Activated naive CD4-positive, alpha-beta T cell treated with anti-CD3 and anti-CD28 coated beads, Interleukin-2, amount 10 ng/mL, durations not matched to agents 7 days and 5 days (primary cell): ENCODE measurements around the gene TMEM138.

Experiments
- CTCF ChIA-PET: fragments of 350-600 bp; sonication (Branson Sonifier 250); formaldehyde crosslinking; loops from one replicate; lab custom pipeline; 2021; ENCODE audit warnings: antibody characterized with exemption; lab: Charles Lee
- DNase-seq: peaks from one replicate; pipeline ENCODE4 v3.0.0-alpha.2; 2020
- H3K27ac Mint-ChIP-seq: one replicate; pipeline ENCODE4 v1.8.0; 2021; ENCODE audit warnings: mild to moderate bottlenecking, moderate library complexity, mixed read lengths
- H3K27me3 Mint-ChIP-seq: one replicate; pipeline ENCODE4 v1.8.0; 2021; ENCODE audit warnings: mild to moderate bottlenecking, mixed read lengths
- H3K36me3 Mint-ChIP-seq: one replicate; pipeline ENCODE4 v1.8.0; 2021; ENCODE audit warnings: mixed read lengths
- H3K4me1 Mint-ChIP-seq: one replicate; pipeline ENCODE4 v1.8.0; 2021; ENCODE audit warnings: mixed read lengths
- H3K4me3 Mint-ChIP-seq: one replicate; pipeline ENCODE4 v1.8.0; 2021; ENCODE audit warnings: mild to moderate bottlenecking, moderate library complexity, mixed read lengths
- H3K9me3 Mint-ChIP-seq: one replicate; pipeline ENCODE4 v1.8.0; 2021; ENCODE audit warnings: mixed read lengths

TMEM138 gene

GRCh38 chr11:61414547-61414946 is 52.4 kb downstream of the TMEM138 start:
- Mint-ChIP-seq H3K4me3 (no peak overlapping the region), H3K27ac (peak overlapping the region; percentile 80), H3K4me1 (peaks cover 33% of the 10 kb centered on the region), H3K9me3 (no peaks in the 10 kb centered on the region), H3K36me3 (peaks cover 76% of the 10 kb centered on the region), H3K27me3 (no peaks in the 10 kb centered on the region)
- no peak for DNase-seq
- CTCF ChIA-PET: no interaction called here

GRCh38 chr11:61415381-61415780 is 53.2 kb downstream of the TMEM138 start:
- no peak for DNase-seq
- Mint-ChIP-seq H3K27me3 (no peaks in the 10 kb centered on the region), H3K36me3 (peaks cover 81% of the 10 kb centered on the region), H3K9me3 (no peaks in the 10 kb centered on the region), H3K27ac (peak overlapping the region; percentile 80), H3K4me3 (no peak overlapping the region), H3K4me1 (peaks cover 38% of the 10 kb centered on the region)
- CTCF ChIA-PET: no interaction called here

GRCh38 chr11:61416941-61417340 is 54.8 kb downstream of the TMEM138 start:
- Mint-ChIP-seq H3K9me3 (no peaks in the 10 kb centered on the region), H3K27me3 (no peaks in the 10 kb centered on the region), H3K36me3 (peaks cover 79% of the 10 kb centered on the region), H3K27ac (no peak overlapping the region), H3K4me1 (peaks cover 45% of the 10 kb centered on the region), H3K4me3 (no peak overlapping the region)
- no peak for DNase-seq
- CTCF ChIA-PET: interaction anchor here (0.8 to 2.4 kb wide), 2 partner anchors 9 to 19 kb away, joined by 3 to 11 read pairs; no protein-coding TSS in a partner anchor

- H3K9me3 Mint-ChIP-seq: no peaks in the 10 kb centered on the region
- peaks cover 86% of the 10 kb centered on the region for H3K36me3 Mint-ChIP-seq
- no peak overlapping the region for H3K27ac Mint-ChIP-seq
- H3K27me3 Mint-ChIP-seq: no peaks in the 10 kb centered on the region
- no peak overlapping the region for H3K4me3 Mint-ChIP-seq
- DNase-seq: no peak
- H3K4me1 Mint-ChIP-seq: peaks cover 49% of the 10 kb centered on the region
- CTCF ChIA-PET: interaction anchor here (0.8 to 2.4 kb wide), 2 partner anchors 9 to 18 kb away, joined by 3 to 11 read pairs; no protein-coding TSS in a partner anchor
These were observed 55.5 kb downstream of the TMEM138 start for GRCh38 chr11:61417670-61418069.

GRCh38 chr11:61418136-61418535 is 56.0 kb downstream of the TMEM138 start:
- no peak for DNase-seq
- H3K4me3 Mint-ChIP-seq: no peak overlapping the region
- H3K4me1 Mint-ChIP-seq: peaks cover 50% of the 10 kb centered on the region
- peaks cover 83% of the 10 kb centered on the region for H3K36me3 Mint-ChIP-seq
- CTCF ChIA-PET: interaction anchor here (0.6 to 2.4 kb wide), 2 partner anchors 11 to 18 kb away, joined by 3 to 11 read pairs; no protein-coding TSS in a partner anchor
- H3K27ac Mint-ChIP-seq: no peak overlapping the region
- H3K27me3 Mint-ChIP-seq: no peaks in the 10 kb centered on the region
- H3K9me3 Mint-ChIP-seq: no peaks in the 10 kb centered on the region
